NT2/D1 (cell line): Measurements from ENCODE around the gene TAC4.

ENCODE experiments used
- DNase-seq: peaks from one replicate; pipeline ENCODE4 v3.0.0-alpha.2; 2011; ENCODE audit warnings: low read depth, low spot score
- H3K27me3 ChIP-seq: 2 replicates; pipeline ENCODE4 v1.6.0; 2011; ENCODE audit warnings: mild to moderate bottlenecking; ENCODE audit not compliant: insufficient read length, insufficient read depth
- H3K36me3 ChIP-seq: 2 replicates; pipeline ENCODE4 v1.6.1; 2011; ENCODE audit warnings: mild to moderate bottlenecking, low read length, mixed read lengths; ENCODE audit not compliant: insufficient read depth, insufficient read length
- H3K4me1 ChIP-seq: 2 replicates; pipeline ENCODE4 v1.5.1; 2011; ENCODE audit not compliant: insufficient read depth, insufficient read length
- H3K4me3 ChIP-seq: 2 replicates; pipeline ENCODE4 v1.5.1; 2011; ENCODE audit warnings: low read depth; ENCODE audit not compliant: insufficient read length
- H3K9ac ChIP-seq: 2 replicates; pipeline ENCODE4 v1.6.0; 2011; ENCODE audit warnings: low read depth; ENCODE audit not compliant: insufficient read length
- H3K9me3 ChIP-seq: 2 replicates; pipeline ENCODE4 v1.5.1; 2011; ENCODE audit warnings: mild to moderate bottlenecking, low read length; ENCODE audit not compliant: insufficient read depth
- SUZ12 ChIP-seq: IDR thresholded peaks from 2 replicates; pipeline ENCODE4 v1.6.1; 2011; ENCODE audit not compliant: insufficient read length, insufficient read depth; ENCODE audit errors: extremely low read depth
- YY1 ChIP-seq: IDR thresholded peaks from 2 replicates; pipeline ENCODE4 v1.6.1; 2011; ENCODE audit not compliant: insufficient read length, insufficient read depth
- ZNF274 ChIP-seq: IDR thresholded peaks from 2 replicates; pipeline ENCODE4 v1.6.1; 2011; ENCODE audit warnings: mild to moderate bottlenecking, low read depth, low read length

TAC4 gene

DNA sequence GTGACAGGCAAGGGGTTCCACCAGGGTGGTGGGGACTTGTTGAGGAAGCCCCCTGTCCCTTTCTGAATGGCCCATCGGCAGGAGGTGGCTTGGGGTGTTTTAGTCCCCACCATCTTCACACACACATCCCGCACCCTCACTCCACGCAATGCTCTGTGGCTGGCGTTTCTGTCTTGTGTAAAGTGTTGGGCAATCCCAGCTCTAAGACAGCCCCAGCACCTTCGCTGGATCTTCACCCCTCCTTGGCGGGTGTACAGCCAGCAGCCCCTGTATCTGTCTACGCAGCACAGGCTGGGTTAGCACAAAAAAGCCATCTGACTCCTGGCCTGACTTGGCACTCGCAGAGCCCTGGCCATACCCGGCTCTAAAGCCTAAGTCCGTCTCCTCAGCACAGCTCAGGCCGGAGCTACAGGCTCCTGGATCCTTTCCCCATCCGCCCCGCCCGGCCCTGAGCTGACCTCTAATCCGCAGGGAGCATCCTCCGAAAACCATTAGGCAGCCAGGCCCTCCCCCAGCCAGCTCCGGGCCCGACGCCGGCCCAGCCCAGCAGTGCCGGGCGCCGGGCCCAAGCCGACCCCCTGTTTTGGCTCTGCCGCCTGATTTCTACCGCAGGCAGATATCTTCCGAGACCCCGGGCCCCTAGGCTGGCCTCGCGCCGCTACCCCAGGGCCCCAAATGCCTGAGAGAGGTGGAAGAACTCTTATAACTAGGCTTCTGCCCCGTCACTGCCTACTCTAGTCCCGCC, 42.4 kb upstream of the TAC4 start:
- H3K4me1 ChIP-seq: peaks cover 17% of the 10 kb centered on the region
- no peak for TF ChIP-seq YY1
- no peak for TF ChIP-seq SUZ12
- no peak for TF ChIP-seq ZNF274
- no peak overlapping the region for H3K9ac ChIP-seq
- H3K36me3 ChIP-seq: no peaks in the 10 kb centered on the region
- no peak overlapping the region for H3K4me3 ChIP-seq
- no peaks in the 10 kb centered on the region for H3K9me3 ChIP-seq
- peaks cover 12% of the 10 kb centered on the region for H3K27me3 ChIP-seq
- DNase-seq: no peak

GRCh38 chr17:49889500-49889899, 41.6 kb upstream of the TAC4 start:
- Histone ChIP-seq H3K9me3 (no peaks in the 10 kb centered on the region), H3K36me3 (no peaks in the 10 kb centered on the region), H3K9ac (no peak overlapping the region), H3K4me1 (peaks cover 17% of the 10 kb centered on the region), H3K4me3 (no peak overlapping the region), H3K27me3 (peaks cover 8% of the 10 kb centered on the region)
- TF ChIP-seq YY1 (no peak), SUZ12 (no peak), ZNF274 (no peak)
- no peak for DNase-seq

DNA sequence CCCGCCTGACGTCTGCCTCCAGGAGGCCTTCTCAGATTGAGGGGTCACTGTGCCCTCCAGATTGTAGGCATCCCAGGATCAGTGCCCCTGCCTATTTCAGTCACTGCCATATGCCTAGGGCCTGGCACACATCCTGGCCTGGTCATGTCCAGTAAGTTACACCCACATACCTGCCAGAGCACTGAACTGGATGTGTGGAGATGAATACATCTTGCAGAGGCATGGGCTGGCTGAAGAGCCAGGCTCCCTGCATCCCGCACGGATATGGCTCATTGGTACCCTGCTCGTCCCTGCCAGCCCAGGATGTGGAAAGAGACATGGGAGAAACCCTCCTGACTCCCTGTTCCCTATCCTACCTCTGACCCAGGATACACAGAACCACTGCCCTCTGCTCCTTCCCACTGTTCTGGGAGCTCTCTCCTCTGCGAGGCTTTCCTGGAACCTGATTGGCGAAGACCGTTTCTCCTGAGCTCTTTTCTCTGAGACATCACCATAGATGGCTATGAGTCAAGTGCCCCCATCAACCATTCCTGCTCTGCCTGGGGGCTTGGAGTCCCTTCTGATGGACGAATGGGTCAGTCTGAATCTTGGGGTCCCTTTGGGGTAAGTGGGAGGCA, 40.0 kb upstream of the TAC4 start:
- no peak for DNase-seq
- H3K27me3 ChIP-seq: no peaks in the 10 kb centered on the region
- H3K9me3 ChIP-seq: no peaks in the 10 kb centered on the region
- H3K4me3 ChIP-seq: no peak overlapping the region
- TF ChIP-seq ZNF274 (no peak), SUZ12 (no peak), YY1 (no peak)
- no peaks in the 10 kb centered on the region for H3K36me3 ChIP-seq
- H3K9ac ChIP-seq: no peak overlapping the region
- peaks cover 25% of the 10 kb centered on the region for H3K4me1 ChIP-seq

DNA sequence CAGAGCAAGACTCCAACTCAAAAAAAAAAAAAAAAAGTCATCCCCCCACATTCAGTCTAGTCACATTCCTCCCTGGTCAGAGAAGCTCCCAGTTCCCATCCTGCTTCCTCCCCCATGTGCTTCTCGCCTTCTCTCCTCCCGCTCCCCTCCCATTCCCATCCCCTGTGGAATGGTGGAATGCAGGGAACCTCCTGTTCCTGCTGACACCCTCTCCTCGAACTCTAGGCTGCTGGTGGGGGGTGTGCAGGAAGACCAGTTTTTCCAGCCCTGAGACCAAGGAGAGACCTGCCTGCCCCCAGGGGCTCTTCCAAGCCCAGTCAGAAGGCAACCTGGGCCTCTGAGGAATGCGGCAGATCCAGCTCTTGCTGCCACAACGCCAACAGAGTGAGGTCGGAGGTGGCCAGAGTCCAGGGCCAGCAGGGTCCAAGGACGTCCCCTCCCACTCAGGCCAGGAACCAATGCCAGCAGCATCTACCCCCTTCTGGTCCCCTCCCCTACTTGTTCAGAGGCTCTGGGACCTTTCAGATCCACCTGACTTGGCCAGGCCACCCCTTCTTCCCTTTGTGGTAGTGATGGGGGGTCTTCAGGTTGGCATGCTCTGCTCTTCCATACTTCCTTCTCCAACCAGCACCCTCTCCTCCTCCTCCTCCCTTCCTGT, 39.3 kb upstream of the TAC4 start:
- Histone ChIP-seq H3K27me3 (no peaks in the 10 kb centered on the region), H3K9ac (no peak overlapping the region), H3K36me3 (no peaks in the 10 kb centered on the region), H3K4me1 (peaks cover 25% of the 10 kb centered on the region), H3K9me3 (no peaks in the 10 kb centered on the region), H3K4me3 (no peak overlapping the region)
- DNase-seq: peak; percentile 62
- TF ChIP-seq YY1: no peak
- no peak for TF ChIP-seq SUZ12
- no peak for TF ChIP-seq ZNF274

GRCh38 chr17:49886036-49886435, 38.2 kb upstream of the TAC4 start:
- TF ChIP-seq YY1 (no peak), ZNF274 (no peak), SUZ12 (no peak)
- H3K27me3 ChIP-seq: no peaks in the 10 kb centered on the region
- no peak for DNase-seq

GRCh38 chr17:49882434-49882833, 34.6 kb upstream of the TAC4 start:
- H3K4me3 ChIP-seq: no peak overlapping the region
- no peaks in the 10 kb centered on the region for H3K36me3 ChIP-seq
- no peaks in the 10 kb centered on the region for H3K27me3 ChIP-seq
- TF ChIP-seq SUZ12 (no peak), YY1 (no peak), ZNF274 (no peak)
- no peak for DNase-seq
- H3K9ac ChIP-seq: no peak overlapping the region
- no peaks in the 10 kb centered on the region for H3K9me3 ChIP-seq
- peaks cover 28% of the 10 kb centered on the region for H3K4me1 ChIP-seq

More at GRCh38 chr17:49886036-49886435, 38.2 kb upstream of the TAC4 start:
- Histone ChIP-seq H3K9ac (no peak overlapping the region), H3K4me3 (no peak overlapping the region), H3K4me1 (peaks cover 30% of the 10 kb centered on the region), H3K9me3 (no peaks in the 10 kb centered on the region), H3K36me3 (no peaks in the 10 kb centered on the region)

GRCh38 chr17:49881054-49881402, 33.2 kb upstream of the TAC4 start:
- TF ChIP-seq SUZ12 (no peak), ZNF274 (no peak), YY1 (no peak)
- peaks cover 24% of the 10 kb centered on the region for H3K4me1 ChIP-seq
- no peaks in the 10 kb centered on the region for H3K9me3 ChIP-seq
- DNase-seq: no peak
- no peaks in the 10 kb centered on the region for H3K36me3 ChIP-seq
- H3K27me3 ChIP-seq: no peaks in the 10 kb centered on the region
- H3K9ac ChIP-seq: peak overlapping the region; percentile 17
- H3K4me3 ChIP-seq: peak overlapping the region; percentile 32
